ENCODE data around the gene HTRA3.

Gene HTRA3

DNA sequence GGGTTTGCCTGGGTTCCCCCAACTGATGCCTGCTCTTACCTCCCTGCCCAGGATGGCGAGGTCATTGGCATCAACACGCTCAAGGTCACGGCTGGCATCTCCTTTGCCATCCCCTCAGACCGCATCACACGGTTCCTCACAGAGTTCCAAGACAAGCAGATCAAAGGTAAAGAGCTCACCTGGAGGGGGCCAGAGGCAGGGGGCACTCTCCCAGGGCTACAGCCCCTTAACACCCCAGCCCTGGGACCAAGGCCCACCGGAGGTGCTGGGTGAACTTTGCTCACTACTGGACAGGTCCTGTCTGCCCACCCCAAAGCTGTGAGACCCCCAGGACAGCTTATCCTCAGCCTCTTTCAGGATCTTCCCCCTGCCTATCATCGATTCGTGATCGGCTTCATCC lies 24.5 kb downstream of the HTRA3 start:
- ATAC-seq = no peak
- TF ChIP-seq PATZ1 (CRISPR knock-in tag; IDR thresholded peaks at IDR 0.05; ENCODE audit: borderline replicate concordance) = no peak
- no peak for TF ChIP-seq ARNTL (CRISPR knock-in tag; IDR thresholded peaks at IDR 0.05; ENCODE audit: borderline replicate concordance, low read depth)
- TF ChIP-seq ZNF70 (CRISPR knock-in tag; IDR thresholded peaks at IDR 0.05) = no peak
- TF ChIP-seq, protein P1, sequence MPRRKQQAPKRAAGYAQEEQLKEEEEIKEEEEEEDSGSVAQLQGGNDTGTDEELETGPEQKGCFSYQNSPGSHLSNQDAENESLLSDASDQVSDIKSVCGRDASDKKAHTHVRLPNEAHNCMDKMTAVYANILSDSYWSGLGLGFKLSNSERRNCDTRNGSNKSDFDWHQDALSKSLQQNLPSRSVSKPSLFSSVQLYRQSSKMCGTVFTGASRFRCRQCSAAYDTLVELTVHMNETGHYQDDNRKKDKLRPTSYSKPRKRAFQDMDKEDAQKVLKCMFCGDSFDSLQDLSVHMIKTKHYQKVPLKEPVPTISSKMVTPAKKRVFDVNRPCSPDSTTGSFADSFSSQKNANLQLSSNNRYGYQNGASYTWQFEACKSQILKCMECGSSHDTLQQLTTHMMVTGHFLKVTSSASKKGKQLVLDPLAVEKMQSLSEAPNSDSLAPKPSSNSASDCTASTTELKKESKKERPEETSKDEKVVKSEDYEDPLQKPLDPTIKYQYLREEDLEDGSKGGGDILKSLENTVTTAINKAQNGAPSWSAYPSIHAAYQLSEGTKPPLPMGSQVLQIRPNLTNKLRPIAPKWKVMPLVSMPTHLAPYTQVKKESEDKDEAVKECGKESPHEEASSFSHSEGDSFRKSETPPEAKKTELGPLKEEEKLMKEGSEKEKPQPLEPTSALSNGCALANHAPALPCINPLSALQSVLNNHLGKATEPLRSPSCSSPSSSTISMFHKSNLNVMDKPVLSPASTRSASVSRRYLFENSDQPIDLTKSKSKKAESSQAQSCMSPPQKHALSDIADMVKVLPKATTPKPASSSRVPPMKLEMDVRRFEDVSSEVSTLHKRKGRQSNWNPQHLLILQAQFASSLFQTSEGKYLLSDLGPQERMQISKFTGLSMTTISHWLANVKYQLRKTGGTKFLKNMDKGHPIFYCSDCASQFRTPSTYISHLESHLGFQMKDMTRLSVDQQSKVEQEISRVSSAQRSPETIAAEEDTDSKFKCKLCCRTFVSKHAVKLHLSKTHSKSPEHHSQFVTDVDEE (CRISPR knock-in tag; IDR thresholded peaks at IDR 0.05) = no peak
- TF ChIP-seq OSR1 (CRISPR knock-in tag; IDR thresholded peaks at IDR 0.05) = no peak
- no peak for TF ChIP-seq CSRNP3 (CRISPR knock-in tag; IDR thresholded peaks at IDR 0.05)
- no peak for TF ChIP-seq BACH2 (CRISPR knock-in tag; IDR thresholded peaks at IDR 0.05; ENCODE audit: borderline replicate concordance)
- no peak for TF ChIP-seq ZNF565 (CRISPR knock-in tag; conservative IDR thresholded peaks at IDR 0.05; ENCODE audit: low read depth)
- no peak for TF ChIP-seq ISL1 (CRISPR knock-in tag; IDR thresholded peaks at IDR 0.05)
- no peak for TF ChIP-seq RARB (CRISPR knock-in tag; IDR thresholded peaks at IDR 0.05)
- TF ChIP-seq TOX (CRISPR knock-in tag; IDR thresholded peaks at IDR 0.05; ENCODE audit: borderline replicate concordance) = no peak
- TF ChIP-seq ZC3H10 (CRISPR knock-in tag; IDR thresholded peaks at IDR 0.05) = no peak

DNA sequence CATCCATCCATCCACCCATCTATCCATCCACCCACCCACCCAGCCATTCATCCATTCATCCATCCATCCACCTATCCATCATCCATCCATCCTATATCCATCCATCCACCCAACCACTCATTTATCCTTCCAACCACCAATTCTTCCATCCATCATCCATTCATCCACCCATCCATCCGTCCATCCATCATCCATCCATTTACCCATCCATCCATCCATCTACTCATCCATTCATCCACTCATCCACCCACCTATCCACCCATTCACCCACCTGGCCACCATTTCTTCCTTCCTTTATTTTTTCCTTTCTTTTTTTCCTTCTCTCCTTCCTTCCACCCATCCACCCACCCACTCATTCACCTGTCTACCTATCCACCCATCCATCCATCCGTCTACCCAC lies 25.2 kb downstream of the HTRA3 start:
- TF ChIP-seq ZNF8 (CRISPR knock-in tag; IDR thresholded peaks at IDR 0.05) = no peak
- TF ChIP-seq CREB5 (CRISPR knock-in tag; IDR thresholded peaks at IDR 0.05; ENCODE audit: low read depth) = no peak
- TF ChIP-seq ARNTL (CRISPR knock-in tag; IDR thresholded peaks at IDR 0.05; ENCODE audit: borderline replicate concordance, low read depth) = no peak
- ATAC-seq = no peak

- TF ChIP-seq CSDC2 (CRISPR knock-in tag; IDR thresholded peaks at IDR 0.05) = no peak
- TF ChIP-seq TOX (CRISPR knock-in tag; IDR thresholded peaks at IDR 0.05; ENCODE audit: borderline replicate concordance) = no peak
- no peak for TF ChIP-seq ZNF8 (CRISPR knock-in tag; IDR thresholded peaks at IDR 0.05)
- TF ChIP-seq BACH2 (CRISPR knock-in tag; IDR thresholded peaks at IDR 0.05; ENCODE audit: borderline replicate concordance) = no peak
- no peak for TF ChIP-seq GLIS3 (CRISPR knock-in tag; IDR thresholded peaks at IDR 0.05)
- TF ChIP-seq ZFP3 (CRISPR knock-in tag; IDR thresholded peaks at IDR 0.05) = no peak
- TF ChIP-seq PATZ1 (CRISPR knock-in tag; IDR thresholded peaks at IDR 0.05; ENCODE audit: borderline replicate concordance) = no peak
- no peak for TF ChIP-seq CSRNP3 (CRISPR knock-in tag; IDR thresholded peaks at IDR 0.05)
- TF ChIP-seq, protein P2, sequence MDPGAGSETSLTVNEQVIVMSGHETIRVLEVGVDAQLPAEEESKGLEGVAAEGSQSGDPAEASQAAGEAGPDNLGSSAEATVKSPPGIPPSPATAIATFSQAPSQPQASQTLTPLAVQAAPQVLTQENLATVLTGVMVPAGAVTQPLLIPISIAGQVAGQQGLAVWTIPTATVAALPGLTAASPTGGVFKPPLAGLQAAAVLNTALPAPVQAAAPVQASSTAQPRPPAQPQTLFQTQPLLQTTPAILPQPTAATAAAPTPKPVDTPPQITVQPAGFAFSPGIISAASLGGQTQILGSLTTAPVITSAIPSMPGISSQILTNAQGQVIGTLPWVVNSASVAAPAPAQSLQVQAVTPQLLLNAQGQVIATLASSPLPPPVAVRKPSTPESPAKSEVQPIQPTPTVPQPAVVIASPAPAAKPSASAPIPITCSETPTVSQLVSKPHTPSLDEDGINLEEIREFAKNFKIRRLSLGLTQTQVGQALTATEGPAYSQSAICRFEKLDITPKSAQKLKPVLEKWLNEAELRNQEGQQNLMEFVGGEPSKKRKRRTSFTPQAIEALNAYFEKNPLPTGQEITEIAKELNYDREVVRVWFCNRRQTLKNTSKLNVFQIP (CRISPR knock-in tag; IDR thresholded peaks at IDR 0.05; ENCODE audit: borderline replicate concordance, low read depth) = no peak
- TF ChIP-seq PPARA (CRISPR knock-in tag; IDR thresholded peaks at IDR 0.05; ENCODE audit: borderline replicate concordance) = no peak
These were observed 25.9 kb downstream of the HTRA3 start for GRCh38 chr4:8295471-8295870.

More at GRCh38 chr4:8295471-8295870, 25.9 kb downstream of the HTRA3 start:
- no peak for ATAC-seq

Measured in SK-N-SH treated with all-trans-retinoic acid at 6 μM for 48 hours (cell line).